GM18505 (cell line): ENCODE data around the gene REEP5.

Source experiments
- ATAC-seq: cut with Tn5 transposase; IDR thresholded peaks from one replicate; pipeline ENCODE4 v1.9.1; 2021; ENCODE audit not compliant: unreplicated experiment
- POLR2A ChIP-seq: IDR thresholded peaks from 4 replicates; pipeline ENCODE4 v1.6.1; 2011; ENCODE audit warnings: borderline replicate concordance; ENCODE audit not compliant: insufficient read depth, insufficient read length; ENCODE audit errors: extremely low read depth

The REEP5 gene

DNA sequence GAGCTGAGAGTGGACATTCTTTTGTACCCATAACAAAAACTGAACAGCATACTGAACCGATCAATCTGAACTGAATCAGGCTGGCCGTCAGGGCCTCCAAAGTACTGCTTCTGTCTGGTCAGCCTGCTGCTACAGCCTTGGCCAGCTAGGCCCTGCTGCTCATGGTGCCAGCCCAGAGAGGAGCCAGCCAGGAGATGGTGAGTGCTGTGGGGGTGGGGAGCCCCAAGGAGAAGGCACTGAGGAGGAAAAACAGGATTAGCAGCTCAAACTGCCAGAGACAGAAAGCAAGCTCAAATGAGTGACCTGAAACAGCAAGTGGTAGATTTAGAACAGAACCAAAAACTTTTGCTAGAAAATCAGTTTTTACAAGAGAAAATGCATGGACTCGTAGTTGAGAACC lies 37.0 kb downstream of the REEP5 start:
- ATAC-seq: no peak
- no peak for TF ChIP-seq POLR2A

DNA sequence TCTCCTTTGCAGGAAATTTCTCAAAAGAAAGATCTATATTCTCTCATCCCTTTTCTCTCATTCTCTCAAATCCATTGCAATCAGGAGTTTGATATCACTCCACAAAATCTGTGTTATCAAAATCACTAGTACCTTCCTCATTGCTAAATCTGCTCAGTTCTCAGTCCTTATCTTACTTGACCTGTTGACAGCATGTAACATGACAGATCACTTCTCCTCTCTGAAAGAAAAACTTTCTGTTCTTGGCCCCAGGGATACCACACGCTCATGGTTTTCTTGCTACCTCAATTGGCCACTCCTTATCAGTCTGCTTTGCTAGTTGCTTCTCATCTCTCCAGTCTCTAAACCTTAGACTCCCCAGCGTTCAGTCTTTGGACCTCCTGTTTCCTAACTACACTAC lies 38.8 kb downstream of the REEP5 start:
- TF ChIP-seq POLR2A: no peak
- no peak for ATAC-seq

DNA sequence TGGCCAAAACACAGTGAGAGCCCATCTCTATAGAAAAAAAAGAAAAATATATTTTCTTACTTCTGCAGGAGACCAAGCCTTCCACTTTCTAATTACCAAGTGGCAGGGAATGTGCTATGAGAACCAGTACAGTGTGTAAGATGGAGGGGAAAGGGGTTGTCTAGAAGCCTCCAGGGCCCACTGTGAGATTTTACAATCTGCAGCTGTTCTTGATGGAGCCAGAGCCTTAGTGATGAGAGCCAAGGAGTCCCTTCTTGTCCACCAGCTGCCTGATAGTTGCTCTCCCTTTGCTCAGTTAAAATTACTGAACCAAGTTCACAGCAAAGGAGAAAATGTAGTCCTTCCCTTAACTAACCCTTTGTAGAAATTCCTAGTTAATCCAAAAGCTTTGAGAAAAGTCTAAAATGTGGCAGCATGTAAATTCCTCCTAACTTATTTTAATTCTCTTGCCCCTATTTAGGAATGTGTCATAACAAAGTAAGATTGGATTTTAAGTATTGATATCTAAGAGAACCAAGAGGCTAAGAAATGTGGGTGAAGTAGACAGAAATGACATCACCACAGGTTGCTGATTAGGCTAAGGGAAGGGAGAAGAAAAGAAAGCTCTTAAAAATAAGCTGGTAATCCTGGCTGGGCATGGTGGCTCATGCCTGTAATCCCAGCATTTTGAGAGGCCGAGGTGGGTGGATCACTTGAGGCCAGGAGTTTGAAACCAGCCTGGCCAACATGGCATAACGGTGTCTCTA lies 41.6 kb downstream of the REEP5 start:
- no peak for TF ChIP-seq POLR2A
- no peak for ATAC-seq

DNA sequence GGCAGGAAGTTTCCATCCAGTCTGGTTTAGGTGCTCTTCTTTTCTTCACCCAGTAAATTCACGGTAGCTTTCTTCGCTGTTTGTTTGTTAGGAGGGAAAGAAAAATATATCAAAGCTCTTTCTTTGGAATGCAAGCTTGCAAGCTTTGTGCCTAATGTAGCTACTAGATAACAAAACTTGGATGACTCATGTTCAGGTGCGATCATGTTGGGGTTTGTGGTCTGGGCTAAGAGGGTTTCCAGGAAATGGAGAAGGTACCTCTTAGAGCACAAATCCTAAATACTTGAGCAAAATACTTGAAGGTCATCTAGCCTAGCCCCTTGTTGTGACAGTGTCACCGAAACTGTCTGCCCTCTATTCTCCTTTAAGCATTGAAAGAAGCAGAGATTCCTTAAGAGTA lies 43.3 kb downstream of the REEP5 start:
- TF ChIP-seq POLR2A: no peak
- peak; percentile 72 for ATAC-seq

DNA sequence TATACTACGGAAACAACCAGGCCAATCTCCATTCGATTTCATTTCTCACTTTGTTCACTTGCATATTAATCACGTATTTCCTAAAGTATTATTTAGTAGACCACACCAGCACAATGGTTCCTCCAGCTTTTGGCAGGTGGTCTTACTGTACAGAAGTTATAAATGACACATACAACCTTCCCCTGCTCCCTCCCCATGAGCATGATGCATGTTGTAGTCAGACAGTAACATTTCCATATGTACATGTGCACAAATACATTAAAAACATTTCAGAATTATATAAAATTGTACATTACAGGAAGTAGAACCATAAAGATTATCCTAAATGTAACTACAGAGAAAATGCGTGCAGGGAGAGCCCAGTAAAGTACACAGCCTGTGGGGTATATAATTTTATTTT lies 43.9 kb downstream of the REEP5 start:
- TF ChIP-seq POLR2A: no peak
- no peak for ATAC-seq

DNA sequence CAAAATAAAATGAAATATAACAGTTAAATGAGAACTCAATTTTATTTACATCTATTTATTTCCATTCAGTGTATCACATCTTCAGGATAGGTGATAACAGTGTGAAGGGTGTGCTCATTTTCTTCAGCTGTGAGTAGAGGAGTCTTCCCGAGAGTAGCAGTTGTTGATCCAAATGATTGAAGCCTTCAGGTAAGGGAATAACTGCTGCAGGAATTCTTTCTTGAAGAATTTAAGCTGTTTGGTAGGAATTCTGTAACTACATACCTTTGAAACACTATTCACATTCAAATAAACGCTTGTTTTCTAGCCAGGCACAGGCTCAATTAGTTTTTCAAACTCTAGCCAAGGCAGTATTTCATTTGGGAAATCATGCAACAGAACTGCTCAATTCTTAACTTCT lies 45.7 kb downstream of the REEP5 start:
- TF ChIP-seq POLR2A: no peak
- no peak for ATAC-seq

DNA sequence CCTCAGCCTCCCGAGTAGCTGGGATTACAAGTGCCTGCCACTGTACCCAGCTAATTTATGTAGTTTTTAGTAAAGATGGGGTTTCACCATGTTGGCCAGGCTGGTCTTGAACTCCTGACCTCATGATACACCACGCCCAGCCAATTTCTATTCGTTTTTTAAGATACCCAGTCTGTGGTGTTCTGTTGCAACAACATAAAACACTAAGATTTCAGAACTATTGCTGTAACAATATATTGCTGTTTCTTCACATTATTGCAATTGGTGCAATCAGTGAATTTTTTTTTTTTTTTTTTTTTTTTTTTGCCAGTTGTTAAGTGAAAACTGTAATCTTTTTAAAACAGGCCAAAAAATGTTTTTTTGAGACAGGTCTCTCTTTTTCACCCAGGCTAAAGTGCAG lies 51.1 kb downstream of the REEP5 start:
- ATAC-seq: no peak

DNA sequence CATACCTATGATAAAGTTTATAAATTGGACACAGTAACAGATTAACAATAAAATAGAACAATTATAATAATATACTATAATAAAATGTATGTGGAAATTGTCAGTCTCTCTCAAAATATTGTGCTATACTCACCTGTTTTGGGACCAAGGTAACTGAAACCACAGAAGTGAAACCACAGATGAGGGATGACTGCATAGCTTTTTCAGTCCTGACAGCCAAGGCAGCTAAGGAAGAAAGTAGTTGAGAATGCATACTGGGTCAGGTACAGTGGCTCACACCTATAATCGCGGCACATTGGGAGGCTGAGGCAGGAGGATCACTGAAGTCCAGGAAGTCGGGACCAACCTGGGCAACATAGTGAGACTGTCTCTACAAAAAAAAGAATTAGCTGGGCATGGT lies 52.1 kb downstream of the REEP5 start:
- peak; percentile 76 for ATAC-seq
- TF ChIP-seq POLR2A: no peak

More for the DNA sequence above, 51.1 kb downstream of the REEP5 start:
- TF ChIP-seq POLR2A: no peak

DNA sequence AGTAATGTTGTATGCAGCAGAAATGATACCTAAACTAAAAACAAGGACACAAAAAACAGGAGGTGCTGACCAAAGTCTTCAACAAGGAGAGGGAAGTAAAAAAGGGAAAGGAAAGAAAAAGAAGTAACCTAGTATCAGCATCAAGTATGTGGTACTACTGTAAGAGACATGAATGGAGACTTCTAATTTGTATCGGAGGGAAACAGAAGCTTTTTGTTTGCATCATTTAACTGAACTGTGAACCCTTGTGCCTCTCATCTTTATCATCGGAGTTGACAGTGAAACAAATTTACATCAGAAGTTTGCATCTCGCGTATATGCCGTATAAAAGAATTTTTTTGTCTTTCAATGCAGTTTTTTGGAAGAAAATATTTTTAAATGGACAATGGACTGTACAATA lies 54.6 kb downstream of the REEP5 start:
- ATAC-seq: no peak
- TF ChIP-seq POLR2A: no peak

DNA sequence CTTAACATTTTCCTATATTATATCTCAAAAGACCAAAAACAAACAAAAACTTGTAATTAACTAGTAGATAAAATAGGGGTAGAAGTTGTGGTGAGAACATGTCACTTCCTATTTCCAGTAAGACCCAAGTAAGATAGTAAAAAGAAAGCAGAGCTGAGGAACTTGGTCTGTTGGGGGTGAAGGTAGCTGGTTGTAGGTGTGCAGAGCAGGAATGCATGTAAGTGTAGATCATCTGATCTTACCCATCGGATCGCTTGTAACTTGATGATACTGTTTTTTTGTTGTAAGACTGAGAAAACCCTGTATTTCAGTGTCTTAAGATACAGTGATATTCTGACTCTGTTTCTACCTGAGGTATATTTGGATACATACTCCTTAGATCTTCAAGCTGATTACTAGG lies 55.3 kb downstream of the REEP5 start:
- no peak for TF ChIP-seq POLR2A
- no peak for ATAC-seq

DNA sequence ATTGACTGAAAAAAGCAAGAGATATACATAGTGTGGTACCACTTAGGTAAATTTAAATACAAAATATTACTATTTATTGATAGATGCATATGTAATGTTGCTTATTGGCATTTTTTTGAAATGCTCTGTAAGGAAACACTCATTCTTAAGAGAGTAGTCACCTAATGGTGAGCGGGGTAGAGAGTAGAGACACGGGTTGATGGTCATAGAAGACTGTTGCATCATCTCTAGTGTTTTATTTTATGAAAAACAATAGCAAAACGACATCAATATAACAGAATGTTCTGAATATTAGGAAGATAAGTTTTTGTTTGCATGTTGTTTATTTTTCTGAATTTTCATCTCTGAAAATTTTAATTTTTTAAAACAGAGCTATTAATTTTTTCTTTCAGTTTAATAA lies 56.9 kb downstream of the REEP5 start:
- no peak for TF ChIP-seq POLR2A
- ATAC-seq: no peak

DNA sequence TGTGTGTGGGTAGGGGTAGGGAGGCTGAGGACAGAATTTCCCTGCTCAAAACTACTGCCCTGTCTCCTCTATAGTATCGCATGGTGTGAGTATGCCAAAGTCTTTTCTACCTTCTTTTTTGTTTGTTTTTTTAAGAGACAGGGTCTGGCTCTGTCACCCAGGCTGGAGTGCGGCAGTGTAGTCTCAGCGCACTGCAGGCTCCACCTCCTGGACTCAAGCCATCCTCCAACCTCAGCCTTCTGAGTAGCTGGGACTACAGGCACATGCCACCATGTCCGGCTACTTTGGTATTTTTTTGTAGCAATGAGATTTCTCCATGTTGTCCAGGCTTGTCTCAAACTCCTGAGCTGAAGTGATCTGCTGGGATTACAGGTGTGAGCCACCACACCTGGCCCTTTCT lies 58.5 kb downstream of the REEP5 start:
- no peak for ATAC-seq
- TF ChIP-seq POLR2A: no peak

DNA sequence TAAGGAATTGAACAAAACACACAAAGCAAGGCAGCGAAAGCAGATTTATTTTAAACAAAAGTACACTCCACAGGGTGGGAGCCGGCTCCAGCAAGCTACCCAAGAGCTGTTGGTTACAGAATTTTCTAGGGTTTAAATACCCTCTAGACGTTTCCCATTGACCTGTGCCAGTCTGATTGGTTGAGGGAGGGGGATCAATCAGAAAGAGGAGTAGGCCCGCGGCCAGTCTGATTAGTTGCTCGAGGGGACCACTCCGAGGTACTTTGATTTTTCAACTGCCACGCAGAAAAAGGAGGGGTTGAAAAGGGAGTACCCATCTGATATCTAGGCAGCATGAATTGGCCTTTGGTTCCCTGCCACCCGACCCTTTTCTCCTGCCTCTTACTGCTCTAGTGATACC lies 59.9 kb downstream of the REEP5 start:
- no peak for TF ChIP-seq POLR2A
- no peak for ATAC-seq

DNA sequence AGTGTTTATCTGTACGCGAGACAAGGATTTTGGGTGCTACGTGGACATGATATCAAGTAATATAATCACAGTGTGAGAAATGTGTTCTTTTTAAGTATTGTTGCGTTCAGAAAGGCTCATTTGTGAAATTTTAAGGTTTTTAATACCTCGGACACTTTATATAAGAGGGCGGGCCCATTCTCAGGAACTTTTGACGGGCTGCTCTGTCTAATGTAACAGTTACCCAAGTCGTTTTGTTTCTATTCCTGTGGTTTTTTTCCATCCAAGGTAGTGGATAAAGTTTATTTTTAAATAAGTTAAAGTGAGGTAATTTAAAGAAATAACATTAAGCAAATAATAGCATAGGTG lies 60.4 kb downstream of the REEP5 start:
- ATAC-seq: no peak
- no peak for TF ChIP-seq POLR2A
